ENCODE results near the gene MSI2.

Gene MSI2

GRCh38 chr17:57522042-57523005, 266.0 kb downstream of the MSI2 start:
- no peak for DNase-seq (ENCODE audit: low read depth, low spot score)

- DNase-seq (ENCODE audit: low read depth, low spot score) = no peak
Observed at GRCh38 chr17:57523926-57524632, 267.8 kb downstream of the MSI2 start.

- no peak for DNase-seq (ENCODE audit: low read depth, low spot score)
Observed at GRCh38 chr17:57524839-57525568, 268.7 kb downstream of the MSI2 start.

GRCh38 chr17:57527221-57528057, 271.1 kb downstream of the MSI2 start:
- no peak for DNase-seq (ENCODE audit: low read depth, low spot score)

GRCh38 chr17:57528058-57528451, 271.7 kb downstream of the MSI2 start:
- DNase-seq (ENCODE audit: low read depth, low spot score) = no peak

GRCh38 chr17:57530026-57530425, 273.7 kb downstream of the MSI2 start:
- no peak for DNase-seq (ENCODE audit: low read depth, low spot score)

GRCh38 chr17:57530508-57530907, 274.2 kb downstream of the MSI2 start:
- DNase-seq (ENCODE audit: low read depth, low spot score) = no peak

- DNase-seq (ENCODE audit: low read depth, low spot score) = no peak
Observed at GRCh38 chr17:57531078-57531477, 274.8 kb downstream of the MSI2 start.

GRCh38 chr17:57531648-57532504, 275.6 kb downstream of the MSI2 start:
- no peak for DNase-seq (ENCODE audit: low read depth, low spot score)

- DNase-seq (ENCODE audit: low read depth, low spot score) = no peak
Observed at GRCh38 chr17:57532556-57532955, 276.2 kb downstream of the MSI2 start.

- DNase-seq (ENCODE audit: low read depth, low spot score) = no peak
Observed at GRCh38 chr17:57532966-57533365, 276.6 kb downstream of the MSI2 start.

GRCh38 chr17:57533684-57534305, 277.5 kb downstream of the MSI2 start:
- DNase-seq (ENCODE audit: low read depth, low spot score) = no peak

- no peak for DNase-seq (ENCODE audit: low read depth, low spot score)
Observed at GRCh38 chr17:57534863-57535248, 278.5 kb downstream of the MSI2 start.

- no peak for DNase-seq (ENCODE audit: low read depth, low spot score)
Observed at GRCh38 chr17:57535249-57535966, 279.1 kb downstream of the MSI2 start.

GRCh38 chr17:57536289-57536688, 280.0 kb downstream of the MSI2 start:
- DNase-seq (ENCODE audit: low read depth, low spot score) = no peak

- DNase-seq (ENCODE audit: low read depth, low spot score) = no peak
Observed at GRCh38 chr17:57536789-57537523, 280.6 kb downstream of the MSI2 start.

- no peak for DNase-seq (ENCODE audit: low read depth, low spot score)
Observed at GRCh38 chr17:57537524-57538410, 281.4 kb downstream of the MSI2 start.
